Activated naive CD4-positive, alpha-beta T cell treated with anti-CD3 and anti-CD28 coated beads for 36 hours (primary cell): Measurements from ENCODE around the gene TFEC. TPM values are rescaled to one million over a fixed set of nuclear protein-coding genes. Genes with fewer than 3 reads are reported as not detected.
"Not testable (repeated sequence)": the region's sequence is repeated elsewhere in the genome, so short reads cannot be mapped to it uniquely, and the experiment has no call there.

ENCODE experiments used
- CTCF ChIA-PET: fragments of 350-600 bp; sonication (Branson Sonifier 250); formaldehyde crosslinking; loops from one replicate; lab custom pipeline; 2021; ENCODE audit warnings: antibody characterized with exemption; lab: Charles Lee
- DNase-seq: peaks from one replicate; pipeline ENCODE4 v3.0.0-alpha.2; 2020
- H3K27ac Mint-ChIP-seq: one replicate; pipeline ENCODE4 v1.8.0; 2021; ENCODE audit warnings: mild to moderate bottlenecking, mixed read lengths
- H3K27me3 Mint-ChIP-seq: one replicate; pipeline ENCODE4 v1.8.0; 2021; ENCODE audit warnings: low read depth, mixed read lengths
- H3K36me3 Mint-ChIP-seq: one replicate; pipeline ENCODE4 v1.8.0; 2021; ENCODE audit warnings: low read depth, mixed read lengths
- H3K4me1 Mint-ChIP-seq: one replicate; pipeline ENCODE4 v1.8.0; 2021; ENCODE audit warnings: low read depth, mixed read lengths
- H3K4me3 Mint-ChIP-seq: one replicate; pipeline ENCODE4 v1.8.0; 2021; ENCODE audit warnings: mild to moderate bottlenecking, moderate library complexity, mixed read lengths
- H3K9me3 Mint-ChIP-seq: one replicate; pipeline ENCODE4 v1.8.0; 2021; ENCODE audit warnings: mixed read lengths
- intact Hi-C: fragments of 100-400 bp; cut with micrococcal nuclease; formaldehyde crosslinking; loops from one replicate; pipeline ENCODE4 v1.15.1; 2023
- total RNA-seq, 2 experiments: library from RNA; stranded (reverse); gene quantifications; one replicate each; pipeline ENCODE4 v1.2.3, GENCODE V29; 2021

Gene TFEC
- total RNA-seq, 2 experiments from 2014 or later: not detected

- Mint-ChIP-seq H3K4me3 (no peak overlapping the region), H3K27me3 (no peaks in the 10 kb centered on the region), H3K4me1 (no peaks in the 10 kb centered on the region), H3K27ac (no peak overlapping the region), H3K36me3 (no peaks in the 10 kb centered on the region), H3K9me3 (no peaks in the 10 kb centered on the region)
- CTCF ChIA-PET: no interaction called here
- intact Hi-C loops: no loop called here
- DNase-seq: no peak
These were observed 79.0 kb downstream of the TFEC start for GRCh38 chr7:115951547-115951946.

DNA sequence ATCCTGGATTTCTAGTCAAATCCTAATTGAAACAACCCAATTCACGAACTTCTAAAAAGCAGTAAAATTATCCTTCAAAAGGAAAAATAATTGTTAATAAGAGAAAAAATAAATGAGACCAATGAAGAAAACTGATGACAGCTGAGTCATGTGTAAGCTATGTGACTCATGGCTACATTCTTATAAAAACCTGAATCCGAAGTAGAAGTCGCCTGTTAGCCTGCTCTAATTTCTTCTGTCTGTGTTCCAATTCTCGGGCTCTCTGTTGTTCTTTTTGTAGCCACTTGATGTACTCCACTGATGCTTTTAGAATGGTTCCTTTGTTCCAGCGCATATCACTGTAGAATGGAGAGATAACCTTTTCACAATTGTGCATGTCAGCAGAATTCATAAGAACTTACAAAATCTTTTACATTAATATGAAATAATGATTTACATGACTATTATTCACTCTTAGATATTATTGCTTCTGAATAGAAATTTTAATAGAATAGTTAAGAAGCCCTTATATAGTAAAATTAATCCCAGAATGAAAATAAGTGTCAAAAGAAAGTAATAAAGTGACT, 88.8 kb downstream of the TFEC start:
- H3K27ac Mint-ChIP-seq: no peak overlapping the region
- DNase-seq: no peak
- intact Hi-C loops: no loop called here
- no peaks in the 10 kb centered on the region for H3K27me3 Mint-ChIP-seq
- CTCF ChIA-PET: no interaction called here
- H3K9me3 Mint-ChIP-seq: peaks cover 1% of the 10 kb centered on the region
- no peaks in the 10 kb centered on the region for H3K4me1 Mint-ChIP-seq
- no peak overlapping the region for H3K4me3 Mint-ChIP-seq
- no peaks in the 10 kb centered on the region for H3K36me3 Mint-ChIP-seq

- intact Hi-C loops: no loop called here
- DNase-seq: no peak
- Mint-ChIP-seq H3K27me3 (no peaks in the 10 kb centered on the region), H3K27ac (no peak overlapping the region), H3K9me3 (peaks cover 1% of the 10 kb centered on the region), H3K36me3 (no peaks in the 10 kb centered on the region), H3K4me3 (no peak overlapping the region), H3K4me1 (no peaks in the 10 kb centered on the region)
- CTCF ChIA-PET: no interaction called here
These were observed 90.0 kb downstream of the TFEC start for GRCh38 chr7:115940460-115941060.

DNA sequence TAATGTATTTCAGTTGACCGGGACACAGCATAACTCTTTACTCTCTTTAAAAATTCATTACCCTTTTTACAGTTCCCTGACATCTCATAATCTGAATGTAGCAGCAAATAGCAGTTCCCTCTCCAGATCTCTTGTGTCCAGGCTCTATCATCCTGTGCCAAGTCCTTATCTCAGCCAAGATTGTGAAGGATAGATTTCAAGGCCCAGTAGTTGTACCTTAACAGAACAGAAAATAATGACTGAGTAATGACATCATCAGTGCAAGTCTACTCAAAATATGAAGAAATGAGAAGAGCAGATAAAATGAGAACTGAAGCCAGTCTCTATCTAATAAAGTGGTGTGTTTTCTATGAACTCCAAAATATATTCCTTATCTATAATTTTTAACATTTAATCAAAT, 92.6 kb downstream of the TFEC start:
- no peaks in the 10 kb centered on the region for H3K9me3 Mint-ChIP-seq

DNA sequence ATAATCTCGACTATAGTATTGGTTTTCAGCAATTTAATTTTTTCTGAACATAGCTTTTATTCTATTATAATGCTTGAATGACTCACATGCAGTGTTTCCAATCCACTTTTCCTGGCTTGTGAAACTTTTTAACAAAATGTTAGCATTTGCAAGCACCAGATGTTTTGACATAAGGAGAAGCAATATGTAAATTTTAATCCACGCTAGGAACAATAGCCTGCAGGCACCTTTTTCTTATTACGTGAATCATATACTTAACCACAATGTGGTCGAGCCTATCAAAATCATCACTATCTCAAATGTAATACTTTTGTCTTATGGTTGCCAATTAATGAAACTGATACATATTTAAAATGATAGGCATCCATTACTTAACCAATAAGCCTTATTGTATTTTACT, 97.1 kb downstream of the TFEC start:
- no peak for DNase-seq
- Mint-ChIP-seq H3K36me3 (no peaks in the 10 kb centered on the region), H3K4me3 (no peak overlapping the region), H3K27me3 (no peaks in the 10 kb centered on the region), H3K4me1 (no peaks in the 10 kb centered on the region), H3K9me3 (no peaks in the 10 kb centered on the region), H3K27ac (no peak overlapping the region)
- intact Hi-C loops: no loop called here
- CTCF ChIA-PET: no interaction called here

More for the DNA sequence above, 92.6 kb downstream of the TFEC start:
- no peaks in the 10 kb centered on the region for H3K36me3 Mint-ChIP-seq
- CTCF ChIA-PET: no interaction called here
- no peak overlapping the region for H3K4me3 Mint-ChIP-seq
- no peak overlapping the region for H3K27ac Mint-ChIP-seq
- no peak for DNase-seq
- H3K4me1 Mint-ChIP-seq: no peaks in the 10 kb centered on the region
- intact Hi-C loops: no loop called here
- no peaks in the 10 kb centered on the region for H3K27me3 Mint-ChIP-seq

GRCh38 chr7:115932880-115933279, 97.7 kb downstream of the TFEC start:
- Mint-ChIP-seq H3K27me3 (no peaks in the 10 kb centered on the region), H3K4me1 (no peaks in the 10 kb centered on the region), H3K4me3 (no peak overlapping the region), H3K36me3 (no peaks in the 10 kb centered on the region), H3K9me3 (no peaks in the 10 kb centered on the region), H3K27ac (no peak overlapping the region)
- no peak for DNase-seq
- intact Hi-C loops: no loop called here
- CTCF ChIA-PET: no interaction called here

- H3K9me3 Mint-ChIP-seq, H3K4me3 Mint-ChIP-seq, DNase-seq, H3K4me1 Mint-ChIP-seq, CTCF ChIA-PET, H3K27me3 Mint-ChIP-seq, H3K27ac Mint-ChIP-seq, H3K36me3 Mint-ChIP-seq, intact Hi-C loops: not testable (repeated sequence)
These were observed 100.4 kb downstream of the TFEC start for GRCh38 chr7:115930184-115930583.

GRCh38 chr7:115929736-115930135, 100.8 kb downstream of the TFEC start:
- H3K27me3 Mint-ChIP-seq, H3K27ac Mint-ChIP-seq, CTCF ChIA-PET, DNase-seq, intact Hi-C loops, H3K9me3 Mint-ChIP-seq, H3K36me3 Mint-ChIP-seq, H3K4me3 Mint-ChIP-seq, H3K4me1 Mint-ChIP-seq: not testable (repeated sequence)

DNA sequence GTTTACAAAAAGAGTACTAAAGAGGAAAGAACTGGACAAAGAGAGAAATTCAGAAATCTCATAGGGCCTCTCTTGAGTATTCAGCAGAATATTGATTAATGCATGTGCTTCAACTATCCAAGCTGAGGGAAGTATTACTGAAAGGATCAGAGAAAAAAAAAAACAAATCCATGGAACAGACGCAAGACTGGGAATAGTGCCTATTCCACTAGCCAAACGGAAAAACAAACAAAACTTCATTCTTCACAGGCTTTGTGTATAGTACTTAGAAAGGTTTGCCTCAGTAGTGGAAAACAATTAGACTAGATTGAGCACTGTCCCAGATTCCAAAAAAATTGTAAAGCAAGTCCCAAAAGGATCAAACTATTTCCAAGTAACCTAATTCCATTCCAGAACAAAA, 106.2 kb downstream of the TFEC start:
- no peaks in the 10 kb centered on the region for H3K27me3 Mint-ChIP-seq
- H3K9me3 Mint-ChIP-seq: no peaks in the 10 kb centered on the region
- no peak for DNase-seq
- intact Hi-C loops: no loop called here
- H3K36me3 Mint-ChIP-seq: no peaks in the 10 kb centered on the region
- H3K27ac Mint-ChIP-seq: no peak overlapping the region
- no peak overlapping the region for H3K4me3 Mint-ChIP-seq
- no peaks in the 10 kb centered on the region for H3K4me1 Mint-ChIP-seq
- CTCF ChIA-PET: interaction anchor here (1.3 kb wide), 1 partner anchor 9 kb away, joined by 3 read pairs; no protein-coding TSS in a partner anchor

DNA sequence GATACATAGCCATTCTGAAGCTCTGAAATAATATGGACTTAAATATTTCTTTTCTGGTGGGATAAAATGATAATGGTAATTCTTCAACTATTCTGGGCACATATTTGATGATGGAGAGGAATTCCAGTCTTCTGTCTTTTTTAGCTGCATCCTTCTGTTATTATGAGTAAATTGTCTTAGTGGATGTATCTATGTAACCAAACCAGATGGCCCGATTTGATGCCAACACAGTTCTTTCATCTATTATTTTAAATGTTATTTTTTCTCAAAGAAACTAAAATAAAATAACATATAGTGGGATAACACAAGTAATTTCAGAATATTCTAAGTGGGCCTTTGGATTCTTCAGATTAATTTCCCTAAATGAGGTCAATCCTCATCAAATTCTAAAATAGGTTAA, 110.2 kb downstream of the TFEC start:
- no peak overlapping the region for H3K27ac Mint-ChIP-seq
- CTCF ChIA-PET: no interaction called here
- H3K9me3 Mint-ChIP-seq: no peaks in the 10 kb centered on the region
- no peaks in the 10 kb centered on the region for H3K36me3 Mint-ChIP-seq
- H3K4me3 Mint-ChIP-seq: no peak overlapping the region
- DNase-seq: no peak
- no peaks in the 10 kb centered on the region for H3K27me3 Mint-ChIP-seq
- intact Hi-C loops: no loop called here
- H3K4me1 Mint-ChIP-seq: no peaks in the 10 kb centered on the region

- Mint-ChIP-seq H3K4me1 (no peaks in the 10 kb centered on the region), H3K27ac (no peak overlapping the region), H3K9me3 (no peaks in the 10 kb centered on the region), H3K36me3 (no peaks in the 10 kb centered on the region), H3K4me3 (no peak overlapping the region), H3K27me3 (peaks cover 7% of the 10 kb centered on the region)
- intact Hi-C loops: no loop called here
- CTCF ChIA-PET: interaction anchor here (1.0 kb wide), 1 partner anchor 10 kb away, joined by 3 read pairs; no protein-coding TSS in a partner anchor
- no peak for DNase-seq
These were observed 115.6 kb downstream of the TFEC start for GRCh38 chr7:115914951-115915350.

- no peak for DNase-seq
- intact Hi-C loops: no loop called here
- H3K27me3 Mint-ChIP-seq: peaks cover 8% of the 10 kb centered on the region
- CTCF ChIA-PET: interaction anchor here (0.8 kb wide), 1 partner anchor 1253 kb away, joined by 3 read pairs; no protein-coding TSS in a partner anchor
- no peaks in the 10 kb centered on the region for H3K4me1 Mint-ChIP-seq
- no peaks in the 10 kb centered on the region for H3K9me3 Mint-ChIP-seq
- no peak overlapping the region for H3K27ac Mint-ChIP-seq
- H3K4me3 Mint-ChIP-seq: no peak overlapping the region
- H3K36me3 Mint-ChIP-seq: no peaks in the 10 kb centered on the region
These were observed 119.1 kb downstream of the TFEC start for GRCh38 chr7:115911465-115911864.

DNA sequence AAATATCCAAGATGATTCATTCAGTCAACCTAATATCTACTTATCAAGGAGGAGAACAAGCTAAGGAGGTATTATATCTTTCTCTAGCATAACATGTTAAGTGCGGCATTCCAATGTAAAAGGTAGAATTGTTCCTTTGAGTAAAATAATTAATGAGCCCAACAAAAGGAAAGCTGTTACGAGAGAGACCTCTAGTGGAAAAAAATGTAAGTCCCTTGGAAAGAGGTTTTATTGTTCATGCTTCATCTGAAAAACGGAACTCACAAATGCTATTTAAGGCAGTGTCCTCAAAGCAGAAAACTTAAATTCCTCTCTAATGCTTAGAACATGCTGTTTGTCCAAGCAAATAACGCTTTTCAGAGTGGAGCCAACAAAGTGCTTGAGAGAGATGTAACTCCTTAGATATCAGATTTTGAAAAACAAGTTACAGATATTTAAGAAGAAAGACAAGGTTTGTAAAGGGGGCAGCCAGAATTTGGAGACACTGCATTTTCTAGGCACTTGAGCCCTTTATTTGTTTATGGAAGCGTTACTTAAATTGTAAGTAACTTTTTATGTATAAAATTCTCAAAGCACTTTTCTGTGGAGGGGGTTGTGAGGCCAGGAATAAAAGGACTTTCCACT, 119.9 kb downstream of the TFEC start:
- DNase-seq: no peak
- CTCF ChIA-PET: interaction anchor here (0.7 kb wide), 1 partner anchor 1512 kb away, joined by 3 read pairs; no protein-coding TSS in a partner anchor
- H3K27ac Mint-ChIP-seq: no peak overlapping the region
- no peaks in the 10 kb centered on the region for H3K4me1 Mint-ChIP-seq
- H3K4me3 Mint-ChIP-seq: no peak overlapping the region
- H3K9me3 Mint-ChIP-seq: no peaks in the 10 kb centered on the region
- no peaks in the 10 kb centered on the region for H3K36me3 Mint-ChIP-seq
- intact Hi-C loops: loop anchor here (1.0 kb wide), 3 partner anchors 1045 to 1884 kb away; no protein-coding TSS in a partner anchor
- H3K27me3 Mint-ChIP-seq: peaks cover 8% of the 10 kb centered on the region
